ENCODE measurements around the gene KCNJ4.

The KCNJ4 gene

DNA sequence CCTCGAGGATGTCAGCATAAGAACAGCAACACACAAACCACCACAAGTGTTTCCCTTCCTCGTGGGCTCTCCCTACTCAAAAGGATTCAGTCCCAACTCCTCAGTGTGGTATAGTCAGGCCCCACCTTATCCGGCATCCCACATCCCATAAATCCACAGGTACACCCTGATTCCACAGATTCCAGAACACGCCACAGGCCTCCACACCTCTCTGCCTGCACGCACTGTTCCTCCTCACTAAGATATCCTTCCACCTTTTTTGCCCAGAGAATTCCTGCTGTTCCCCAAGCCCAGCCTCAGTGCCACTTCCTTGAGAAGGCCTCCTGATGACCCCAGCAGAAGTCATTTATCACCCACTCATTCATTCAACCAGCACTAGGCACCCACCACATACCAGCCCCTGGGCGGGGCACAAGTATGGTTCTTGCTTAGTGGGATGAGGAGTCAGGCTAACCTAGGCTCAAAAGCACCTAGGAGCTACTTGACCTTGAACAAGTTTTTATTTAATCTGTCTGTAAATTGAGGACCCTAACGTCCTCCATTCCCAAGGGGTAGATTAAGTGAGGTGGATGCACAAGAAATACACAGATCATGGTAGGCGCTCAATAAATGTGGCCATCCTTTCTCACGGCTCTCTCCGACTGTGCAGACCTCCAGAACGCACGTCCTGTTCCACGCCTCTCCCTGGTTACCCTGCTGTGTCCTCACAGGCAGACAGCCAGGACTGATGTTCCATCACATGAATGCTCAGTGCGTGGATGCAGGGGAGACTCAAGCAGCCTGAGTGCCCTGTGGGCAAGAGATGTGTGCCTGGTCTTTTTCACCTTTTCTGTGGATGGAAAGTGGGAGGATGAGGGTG is 2.1 kb upstream of the KCNJ4 start:
- Histone ChIP-seq H3K9me3 (ENCODE audit: insufficient read depth, low read depth, low read length) (peaks cover 4% of the 10 kb centered on the region), H4K91ac (ENCODE audit: low read depth, low read length) (no peak overlapping the region), H3K14ac (ENCODE audit: low read length) (no peak overlapping the region), H3K4ac (ENCODE audit: low read depth, low read length) (no peak overlapping the region), H4K8ac (ENCODE audit: low read depth, low read length) (no peak overlapping the region), H3K79me1 (ENCODE audit: low read length) (no peaks in the 10 kb centered on the region), H3K23ac (ENCODE audit: low read length) (no peak overlapping the region), H3K27ac (ENCODE audit: low read depth, low read length) (no peak overlapping the region), H2AK5ac (ENCODE audit: low read length) (no peak overlapping the region), H2BK5ac (ENCODE audit: low read depth, low read length, poor library complexity) (no peak overlapping the region), H3K4me3 (ENCODE audit: low read depth, low read length) (no peak overlapping the region), H3K4me2 (ENCODE audit: low read length) (no peak overlapping the region), H3K79me2 (ENCODE audit: control insufficient read depth, insufficient read depth, low read length, poor library complexity) (no peaks in the 10 kb centered on the region), H3K9ac (ENCODE audit: low read length) (no peak overlapping the region), H3K36me3 (ENCODE audit: control insufficient read depth in 1 of 2, insufficient read depth in 2 of 2, low read length in 2 of 2) (no peaks in the 10 kb centered on the region), H2AFZ (ENCODE audit: insufficient read depth, low read length, poor library complexity) (no peak overlapping the region), H2BK120ac (ENCODE audit: insufficient read depth, low read length, poor library complexity) (no peak overlapping the region), H3K18ac (ENCODE audit: low read length) (no peak overlapping the region), H3K4me1 (ENCODE audit: control insufficient read depth in 1 of 2, insufficient read depth in 2 of 2, low read length in 2 of 2) (peaks cover 3 to 9% of the 10 kb centered on the region in 2 experiments), H3K27me3 (ENCODE audit: insufficient read depth, low read length) (peaks cover 30% of the 10 kb centered on the region), H4K12ac (ENCODE audit: low read depth, low read length) (no peak overlapping the region), H2BK12ac (ENCODE audit: low read length) (no peak overlapping the region)
- WGBS (ENCODE audit: extremely low coverage, insufficient coverage, insufficient read length): no CpG with 5 or more reads among the region's 14 CpGs
- no peak for DNase-seq

- Histone ChIP-seq H3K4me3 (ENCODE audit: low read depth, low read length) (no peak overlapping the region), H3K4ac (ENCODE audit: low read depth, low read length) (no peak overlapping the region), H3K9ac (ENCODE audit: low read length) (no peak overlapping the region)
Measured at GRCh38 chr22:38456272-38456835, 1.4 kb upstream of the KCNJ4 start.

GRCh38 chr22:38455530-38456271 is 702 bp upstream of the KCNJ4 start:
- no peak overlapping the region for H3K9ac ChIP-seq (ENCODE audit: low read length)
- no peaks in the 10 kb centered on the region for H3K79me1 ChIP-seq (ENCODE audit: low read length)
- H2AK5ac ChIP-seq (ENCODE audit: low read length): no peak overlapping the region
- no CpG with 5 or more reads among the region's 90 CpGs for WGBS (ENCODE audit: extremely low coverage, insufficient coverage, insufficient read length)
- no peak overlapping the region for H3K14ac ChIP-seq (ENCODE audit: low read length)
- H3K27ac ChIP-seq (ENCODE audit: low read depth, low read length): no peak overlapping the region
- peaks cover 3 to 4% of the 10 kb centered on the region in 2 experiments for H3K4me1 ChIP-seq (ENCODE audit: control insufficient read depth in 1 of 2, insufficient read depth in 2 of 2, low read length in 2 of 2)
- H3K18ac ChIP-seq (ENCODE audit: low read length): no peak overlapping the region
- no peak overlapping the region for H3K4ac ChIP-seq (ENCODE audit: low read depth, low read length)
- no peaks in the 10 kb centered on the region for H3K79me2 ChIP-seq (ENCODE audit: control insufficient read depth, insufficient read depth, low read length, poor library complexity)
- peak in 1 of 2 donors; percentile 33 for DNase-seq
- H3K9me3 ChIP-seq (ENCODE audit: insufficient read depth, low read depth, low read length): peaks cover 4% of the 10 kb centered on the region
- peaks cover 30% of the 10 kb centered on the region for H3K27me3 ChIP-seq (ENCODE audit: insufficient read depth, low read length)
- H3K4me3 ChIP-seq (ENCODE audit: low read depth, low read length): peak overlapping the region; percentile 66
- peak overlapping the region; percentile 64 for H2AFZ ChIP-seq (ENCODE audit: insufficient read depth, low read length, poor library complexity)
- H4K8ac ChIP-seq (ENCODE audit: low read depth, low read length): no peak overlapping the region
- H4K91ac ChIP-seq (ENCODE audit: low read depth, low read length): no peak overlapping the region
- no peaks in the 10 kb centered on the region for H3K36me3 ChIP-seq (ENCODE audit: control insufficient read depth in 1 of 2, insufficient read depth in 2 of 2, low read length in 2 of 2)
- H3K23ac ChIP-seq (ENCODE audit: low read length): no peak overlapping the region
- H2BK120ac ChIP-seq (ENCODE audit: insufficient read depth, low read length, poor library complexity): no peak overlapping the region
- H3K4me2 ChIP-seq (ENCODE audit: low read length): peak overlapping the region; percentile 82
- no peak overlapping the region for H2BK5ac ChIP-seq (ENCODE audit: low read depth, low read length, poor library complexity)
- no peak overlapping the region for H2BK12ac ChIP-seq (ENCODE audit: low read length)
- H4K12ac ChIP-seq (ENCODE audit: low read depth, low read length): no peak overlapping the region

More at GRCh38 chr22:38456272-38456835, 1.4 kb upstream of the KCNJ4 start:
- no peak overlapping the region for H3K18ac ChIP-seq (ENCODE audit: low read length)
- H3K4me2 ChIP-seq (ENCODE audit: low read length): peak overlapping the region; percentile 82
- no peak overlapping the region for H3K14ac ChIP-seq (ENCODE audit: low read length)
- no peak overlapping the region for H4K91ac ChIP-seq (ENCODE audit: low read depth, low read length)
- H3K27me3 ChIP-seq (ENCODE audit: insufficient read depth, low read length): peaks cover 30% of the 10 kb centered on the region
- WGBS (ENCODE audit: extremely low coverage, insufficient coverage, insufficient read length): no CpG with 5 or more reads among the region's 17 CpGs
- no peak overlapping the region for H4K8ac ChIP-seq (ENCODE audit: low read depth, low read length)
- H3K27ac ChIP-seq (ENCODE audit: low read depth, low read length): no peak overlapping the region
- no peak overlapping the region for H2BK120ac ChIP-seq (ENCODE audit: insufficient read depth, low read length, poor library complexity)
- no peaks in the 10 kb centered on the region for H3K79me2 ChIP-seq (ENCODE audit: control insufficient read depth, insufficient read depth, low read length, poor library complexity)
- H2AK5ac ChIP-seq (ENCODE audit: low read length): no peak overlapping the region
- no peak overlapping the region for H3K23ac ChIP-seq (ENCODE audit: low read length)
- peaks cover 4% of the 10 kb centered on the region for H3K9me3 ChIP-seq (ENCODE audit: insufficient read depth, low read depth, low read length)
- DNase-seq: no peak
- H3K4me1 ChIP-seq (ENCODE audit: control insufficient read depth in 1 of 2, insufficient read depth in 2 of 2, low read length in 2 of 2): peaks cover 3 to 4% of the 10 kb centered on the region in 2 experiments
- H2AFZ ChIP-seq (ENCODE audit: insufficient read depth, low read length, poor library complexity): no peak overlapping the region
- no peak overlapping the region for H4K12ac ChIP-seq (ENCODE audit: low read depth, low read length)
- no peak overlapping the region for H2BK5ac ChIP-seq (ENCODE audit: low read depth, low read length, poor library complexity)
- H3K79me1 ChIP-seq (ENCODE audit: low read length): no peaks in the 10 kb centered on the region
- no peak overlapping the region for H2BK12ac ChIP-seq (ENCODE audit: low read length)
- no peaks in the 10 kb centered on the region for H3K36me3 ChIP-seq (ENCODE audit: control insufficient read depth in 1 of 2, insufficient read depth in 2 of 2, low read length in 2 of 2)

GRCh38 chr22:38454353-38455075 is 485 bp downstream of the KCNJ4 start:
- H3K4me2 ChIP-seq (ENCODE audit: low read length): peak overlapping the region; percentile 82
- WGBS (ENCODE audit: extremely low coverage, insufficient coverage, insufficient read length): no CpG with 5 or more reads among the region's 67 CpGs

More at GRCh38 chr22:38454353-38455075, 485 bp downstream of the KCNJ4 start:
- no peak overlapping the region for H3K27ac ChIP-seq (ENCODE audit: low read depth, low read length)
- H3K9me3 ChIP-seq (ENCODE audit: insufficient read depth, low read depth, low read length): peaks cover 6% of the 10 kb centered on the region
- no peak overlapping the region for H4K12ac ChIP-seq (ENCODE audit: low read depth, low read length)
- no peaks in the 10 kb centered on the region for H3K79me1 ChIP-seq (ENCODE audit: low read length)
- H3K14ac ChIP-seq (ENCODE audit: low read length): no peak overlapping the region
- H3K27me3 ChIP-seq (ENCODE audit: insufficient read depth, low read length): peaks cover 32% of the 10 kb centered on the region
- H2BK12ac ChIP-seq (ENCODE audit: low read length): no peak overlapping the region
- no peak overlapping the region for H3K4me3 ChIP-seq (ENCODE audit: low read depth, low read length)
- H4K91ac ChIP-seq (ENCODE audit: low read depth, low read length): no peak overlapping the region
- no peak overlapping the region for H2BK5ac ChIP-seq (ENCODE audit: low read depth, low read length, poor library complexity)
- peaks cover 3 to 4% of the 10 kb centered on the region in 2 experiments for H3K4me1 ChIP-seq (ENCODE audit: control insufficient read depth in 1 of 2, insufficient read depth in 2 of 2, low read length in 2 of 2)
- H3K9ac ChIP-seq (ENCODE audit: low read length): no peak overlapping the region
- DNase-seq: no peak
- no peak overlapping the region for H3K4ac ChIP-seq (ENCODE audit: low read depth, low read length)
- no peak overlapping the region for H4K8ac ChIP-seq (ENCODE audit: low read depth, low read length)
- no peak overlapping the region for H2AK5ac ChIP-seq (ENCODE audit: low read length)
- no peak overlapping the region for H3K23ac ChIP-seq (ENCODE audit: low read length)
- H3K36me3 ChIP-seq (ENCODE audit: control insufficient read depth in 1 of 2, insufficient read depth in 2 of 2, low read length in 2 of 2): no peaks in the 10 kb centered on the region
- no peaks in the 10 kb centered on the region for H3K79me2 ChIP-seq (ENCODE audit: control insufficient read depth, insufficient read depth, low read length, poor library complexity)
- no peak overlapping the region for H2AFZ ChIP-seq (ENCODE audit: insufficient read depth, low read length, poor library complexity)
- no peak overlapping the region for H3K18ac ChIP-seq (ENCODE audit: low read length)
- no peak overlapping the region for H2BK120ac ChIP-seq (ENCODE audit: insufficient read depth, low read length, poor library complexity)

All from trophoblast cell (in vitro differentiated cells and primary cell).